BJ (cell line): ENCODE data around the gene AMPD2. TPM values are rescaled to one million over a fixed set of nuclear protein-coding genes. Genes with fewer than 3 reads are reported as not detected.

Source experiments
- CTCF ChIA-PET: fragments of 350-600 bp; formaldehyde crosslinking; extraction: SDS; loops from one replicate; lab custom pipeline; 2021; ENCODE audit warnings: antibody characterized with exemption, inconsistent platforms; lab: Yijun Ruan, JAX
- POLR2A ChIA-PET: fragments of 300-600 bp; sonication (Branson Sonifier 250); formaldehyde crosslinking; extraction: SDS; loops from one replicate; lab custom pipeline; 2021; ENCODE audit warnings: antibody characterized with exemption; lab: Charles Lee
- DNase-seq: peaks from one replicate; pipeline ENCODE4 v3.0.0-alpha.2; 2011; ENCODE audit warnings: low read depth
- H3K27me3 ChIP-seq: 2 replicates; pipeline ENCODE4 v1.6.0; 2011; ENCODE audit warnings: low read length; ENCODE audit not compliant: control insufficient read depth, insufficient read depth
- H3K36me3 ChIP-seq: 2 replicates; pipeline ENCODE4 v1.5.1; 2011; ENCODE audit warnings: low read length; ENCODE audit not compliant: control insufficient read depth, insufficient read depth
- H3K4me3 ChIP-seq: 2 replicates; pipeline ENCODE4 v1.5.1; 2011; ENCODE audit warnings: low read depth, mild to moderate bottlenecking, control low read depth, low read length
- polyA plus RNA-seq: library from polyadenylated mRNA; depleted of rRNA; stranded (reverse); fragments of >200 nt; gene quantifications from 2 replicates; pipeline ENCODE4 v1.2.3, GENCODE V29; 2011
- TF ChIP-seq, protein P1 (sequence below): IDR thresholded peaks from 2 replicates; pipeline ENCODE4 v1.5.1; 2011; ENCODE audit warnings: low read depth, mild to moderate bottlenecking, control low read depth, inconsistent platforms, low read length, moderate library complexity; ENCODE audit not compliant: insufficient read depth

AMPD2 gene
- polyA plus RNA-seq, 1 experiment = 86.9 TPM

DNA sequence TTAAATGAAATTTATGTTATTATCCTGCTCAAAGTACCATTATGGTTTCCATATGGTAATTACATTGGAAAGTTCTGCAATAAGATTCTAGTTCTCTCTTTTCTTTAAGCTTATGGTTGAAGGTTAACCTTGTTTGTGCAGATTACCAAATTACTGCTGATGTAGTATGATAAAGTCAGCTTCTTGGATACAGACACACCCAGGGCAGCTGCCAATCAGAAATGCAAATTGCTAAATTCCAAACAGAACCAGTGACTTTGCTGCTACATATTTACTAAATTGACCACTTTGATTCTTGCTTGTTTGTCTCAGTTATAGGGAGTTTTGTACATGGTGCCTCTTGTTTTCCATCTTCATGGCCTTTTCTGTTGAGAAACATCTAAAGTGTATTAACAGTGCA, 26.7 kb upstream of the AMPD2 start:
- POLR2A ChIA-PET = no interaction called here
- H3K4me3 ChIP-seq = no peak overlapping the region
- H3K36me3 ChIP-seq = peaks cover 2% of the 10 kb centered on the region
- TF ChIP-seq, protein P1, sequence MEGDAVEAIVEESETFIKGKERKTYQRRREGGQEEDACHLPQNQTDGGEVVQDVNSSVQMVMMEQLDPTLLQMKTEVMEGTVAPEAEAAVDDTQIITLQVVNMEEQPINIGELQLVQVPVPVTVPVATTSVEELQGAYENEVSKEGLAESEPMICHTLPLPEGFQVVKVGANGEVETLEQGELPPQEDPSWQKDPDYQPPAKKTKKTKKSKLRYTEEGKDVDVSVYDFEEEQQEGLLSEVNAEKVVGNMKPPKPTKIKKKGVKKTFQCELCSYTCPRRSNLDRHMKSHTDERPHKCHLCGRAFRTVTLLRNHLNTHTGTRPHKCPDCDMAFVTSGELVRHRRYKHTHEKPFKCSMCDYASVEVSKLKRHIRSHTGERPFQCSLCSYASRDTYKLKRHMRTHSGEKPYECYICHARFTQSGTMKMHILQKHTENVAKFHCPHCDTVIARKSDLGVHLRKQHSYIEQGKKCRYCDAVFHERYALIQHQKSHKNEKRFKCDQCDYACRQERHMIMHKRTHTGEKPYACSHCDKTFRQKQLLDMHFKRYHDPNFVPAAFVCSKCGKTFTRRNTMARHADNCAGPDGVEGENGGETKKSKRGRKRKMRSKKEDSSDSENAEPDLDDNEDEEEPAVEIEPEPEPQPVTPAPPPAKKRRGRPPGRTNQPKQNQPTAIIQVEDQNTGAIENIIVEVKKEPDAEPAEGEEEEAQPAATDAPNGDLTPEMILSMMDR = no peak
- DNase-seq = no peak
- no peaks in the 10 kb centered on the region for H3K27me3 ChIP-seq
- CTCF ChIA-PET = no interaction called here

DNA sequence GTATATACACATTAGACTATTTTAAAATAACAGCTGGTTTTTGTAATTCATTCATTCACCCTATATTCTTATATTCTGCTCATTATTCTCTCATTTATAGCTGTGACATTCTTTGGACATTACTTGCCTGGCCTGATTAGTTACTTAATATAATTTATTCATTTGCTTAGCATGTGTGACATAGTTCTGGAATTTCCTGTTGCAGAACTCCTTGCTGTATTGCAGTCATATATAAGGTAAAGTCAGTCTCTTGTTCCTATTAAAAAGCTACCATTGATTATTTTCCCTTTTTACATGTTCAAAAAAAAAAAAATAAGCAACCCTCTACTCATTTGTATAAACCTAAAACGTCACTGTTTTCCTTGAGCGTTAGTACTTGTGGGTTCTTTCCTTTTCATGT, 24.1 kb upstream of the AMPD2 start:
- TF ChIP-seq, protein P1 = no peak
- ChIA-PET CTCF (interaction anchor here (0.6 to 2.3 kb wide), 4 partner anchors 18 to 611 kb away, joined by 3 to 7 read pairs (median 4); no protein-coding TSS in a partner anchor), POLR2A (interaction anchor here (0.6 kb wide), 2 partner anchors 17 to 144 kb away, joined by 4 to 5 read pairs; no protein-coding TSS in a partner anchor)
- no peak overlapping the region for H3K4me3 ChIP-seq
- no peaks in the 10 kb centered on the region for H3K27me3 ChIP-seq
- DNase-seq = no peak
- H3K36me3 ChIP-seq = peaks cover 1% of the 10 kb centered on the region

DNA sequence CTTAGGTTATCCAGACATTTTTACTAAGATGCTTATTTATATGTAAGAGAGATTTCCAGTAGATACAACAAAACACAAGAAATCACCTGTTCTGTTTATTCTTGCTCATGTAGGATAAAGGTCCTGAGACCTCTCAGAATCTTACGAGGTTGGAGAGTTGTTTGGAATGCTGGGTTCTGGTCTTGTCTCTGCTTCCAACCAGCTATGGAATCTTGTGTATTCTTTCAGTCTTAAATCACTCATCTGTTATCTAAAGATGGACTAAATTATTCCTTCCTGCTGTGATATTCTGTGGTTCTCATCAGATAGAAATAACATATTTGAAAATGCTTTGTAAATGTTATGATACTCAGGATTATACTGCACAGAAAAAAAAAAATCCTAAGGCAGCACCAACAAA, 21.5 kb upstream of the AMPD2 start:
- H3K27me3 ChIP-seq = no peaks in the 10 kb centered on the region
- no peaks in the 10 kb centered on the region; the same call in 1 of the 2 replicates for H3K36me3 ChIP-seq
- TF ChIP-seq, protein P1 = no peak
- no peak for DNase-seq
- POLR2A ChIA-PET = no interaction called here
- CTCF ChIA-PET = interaction anchor here (1.4 to 5.5 kb wide), 2 partner anchors 15 to 42 kb away, joined by 3 to 27 read pairs; no protein-coding TSS in a partner anchor
- H3K4me3 ChIP-seq = no peak overlapping the region

DNA sequence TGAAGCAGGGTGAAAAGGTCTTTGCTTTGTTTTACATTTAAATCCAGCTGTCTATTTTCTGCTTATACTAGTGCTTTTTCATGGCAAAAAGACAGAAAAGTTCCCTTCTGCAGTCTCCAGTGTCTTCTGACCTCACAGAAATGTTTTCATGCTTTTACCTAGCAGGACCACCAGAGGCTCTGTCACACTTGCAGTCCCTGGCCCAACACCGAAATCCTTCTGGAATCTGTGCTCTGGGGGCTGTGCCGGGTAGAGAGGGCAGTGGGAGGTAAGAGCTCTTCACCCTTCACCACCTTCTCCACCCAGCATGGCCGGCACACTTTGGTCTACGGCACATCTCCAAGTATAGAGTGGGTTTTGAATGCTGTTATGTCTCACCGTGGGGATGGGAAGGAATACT, 21.0 kb upstream of the AMPD2 start:
- ChIA-PET CTCF (interaction anchor here (5.5 kb wide), 1 partner anchor 14 kb away, joined by 27 read pairs; no protein-coding TSS in a partner anchor), POLR2A (no interaction called here)
- H3K27me3 ChIP-seq = no peaks in the 10 kb centered on the region
- H3K36me3 ChIP-seq = no peaks in the 10 kb centered on the region; the same call in 1 of the 2 replicates
- TF ChIP-seq, protein P1 = no peak
- DNase-seq = no peak
- no peak overlapping the region for H3K4me3 ChIP-seq

DNA sequence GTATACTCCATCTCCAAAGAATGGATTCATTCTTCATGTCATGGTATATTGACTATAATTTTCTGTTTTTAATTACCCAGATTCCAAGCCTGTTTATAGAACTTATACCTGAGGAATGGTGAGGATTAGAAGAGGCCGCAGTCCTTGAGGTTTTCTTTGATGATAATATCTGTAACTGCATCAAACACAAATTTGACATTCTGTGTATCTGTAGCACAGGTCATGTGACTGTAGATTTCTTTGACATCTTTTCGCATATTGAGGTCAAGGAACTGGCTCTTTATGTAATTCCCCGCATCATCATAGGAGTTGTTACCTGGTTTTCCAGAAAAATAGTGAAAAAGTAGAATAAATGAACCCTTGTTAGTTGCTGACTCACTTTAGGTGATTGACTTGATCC, 16.4 kb upstream of the AMPD2 start:
- Histone ChIP-seq H3K27me3 (no peaks in the 10 kb centered on the region), H3K36me3 (no peaks in the 10 kb centered on the region; the same call in 1 of the 2 replicates), H3K4me3 (no peak overlapping the region)
- POLR2A ChIA-PET = no interaction called here
- no peak for DNase-seq
- TF ChIP-seq, protein P1 = no peak
- CTCF ChIA-PET = no interaction called here
